Ishikawa (cell line): ENCODE results near the gene RPL10L.
A peak's percentile ranks its signal among the peaks of the same experiment; 100 is the strongest.

Source experiments
- CEBPB ChIP-seq: IDR thresholded peaks from 2 replicates; pipeline ENCODE4 v1.6.1; 2012
- CREB1 ChIP-seq: IDR thresholded peaks from 2 replicates; pipeline ENCODE4 v1.6.1; 2012; ENCODE audit warnings: low read depth
- EGR1 ChIP-seq: IDR thresholded peaks from 2 replicates; pipeline ENCODE4 v1.6.1; 2012
- EP300 ChIP-seq: IDR thresholded peaks from 2 replicates; pipeline ENCODE4 v1.6.1; 2012; ENCODE audit warnings: borderline replicate concordance
- MAX ChIP-seq: IDR thresholded peaks from 2 replicates; pipeline ENCODE4 v1.6.1; 2012
- RAD21 ChIP-seq: IDR thresholded peaks from 2 replicates; pipeline ENCODE4 v1.6.1; 2012; ENCODE audit warnings: low read depth
- TAF1 ChIP-seq: IDR thresholded peaks from 2 replicates; pipeline ENCODE4 v1.6.1; 2012; ENCODE audit warnings: low read depth, mild to moderate bottlenecking
- TCF12 ChIP-seq: IDR thresholded peaks from 2 replicates; pipeline ENCODE4 v1.6.1; 2012; ENCODE audit warnings: low read depth
- TEAD4 ChIP-seq: IDR thresholded peaks from 2 replicates; pipeline ENCODE4 v1.6.1; 2012
- YY1 ChIP-seq: IDR thresholded peaks from 2 replicates; pipeline ENCODE4 v1.6.1; 2012; ENCODE audit warnings: low read depth
- ZBTB7A ChIP-seq: IDR thresholded peaks from 2 replicates; pipeline ENCODE4 v1.6.1; 2012; ENCODE audit warnings: low read depth
- TF ChIP-seq, protein P1 (sequence below): IDR thresholded peaks from 2 replicates; pipeline ENCODE4 v1.6.1; 2012
- TF ChIP-seq, protein P2 (sequence below): IDR thresholded peaks from 2 replicates; pipeline ENCODE4 v1.6.1; 2012; ENCODE audit warnings: low read depth, mild to moderate bottlenecking

DNA sequence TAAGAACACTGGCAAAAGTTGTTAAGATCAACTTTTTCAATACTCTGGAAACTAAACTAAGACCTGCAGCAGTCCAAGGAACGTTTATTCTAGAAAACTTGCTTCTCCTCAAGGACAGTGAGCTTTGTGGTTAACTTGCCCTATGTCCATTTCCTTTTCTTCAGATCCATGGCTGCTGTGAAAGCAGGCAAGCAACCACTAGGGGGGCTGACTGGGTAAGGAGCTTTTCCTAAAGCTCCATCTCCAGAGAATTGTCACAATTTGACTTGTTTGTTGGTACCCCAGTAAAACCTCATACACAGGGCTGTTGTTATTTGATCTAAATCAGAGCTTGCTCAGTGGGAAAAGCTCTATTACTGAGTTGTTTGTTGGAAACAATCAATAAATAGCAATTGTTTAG is 10.1 kb upstream of the RPL10L start:
- no peak for TF ChIP-seq EP300
- TF ChIP-seq MAX = no peak
- no peak for TF ChIP-seq CEBPB
- peak; percentile 7; the same call in 1 of the 2 replicates for TF ChIP-seq RAD21
- no peak for TF ChIP-seq TEAD4
- no peak for TF ChIP-seq CREB1
- no peak for TF ChIP-seq ZBTB7A
- TF ChIP-seq, protein P1, sequence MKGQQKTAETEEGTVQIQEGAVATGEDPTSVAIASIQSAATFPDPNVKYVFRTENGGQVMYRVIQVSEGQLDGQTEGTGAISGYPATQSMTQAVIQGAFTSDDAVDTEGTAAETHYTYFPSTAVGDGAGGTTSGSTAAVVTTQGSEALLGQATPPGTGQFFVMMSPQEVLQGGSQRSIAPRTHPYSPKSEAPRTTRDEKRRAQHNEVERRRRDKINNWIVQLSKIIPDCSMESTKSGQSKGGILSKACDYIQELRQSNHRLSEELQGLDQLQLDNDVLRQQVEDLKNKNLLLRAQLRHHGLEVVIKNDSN = no peak
- no peak for TF ChIP-seq YY1
- no peak for TF ChIP-seq TAF1
- no peak for TF ChIP-seq EGR1
- TF ChIP-seq, protein P2, sequence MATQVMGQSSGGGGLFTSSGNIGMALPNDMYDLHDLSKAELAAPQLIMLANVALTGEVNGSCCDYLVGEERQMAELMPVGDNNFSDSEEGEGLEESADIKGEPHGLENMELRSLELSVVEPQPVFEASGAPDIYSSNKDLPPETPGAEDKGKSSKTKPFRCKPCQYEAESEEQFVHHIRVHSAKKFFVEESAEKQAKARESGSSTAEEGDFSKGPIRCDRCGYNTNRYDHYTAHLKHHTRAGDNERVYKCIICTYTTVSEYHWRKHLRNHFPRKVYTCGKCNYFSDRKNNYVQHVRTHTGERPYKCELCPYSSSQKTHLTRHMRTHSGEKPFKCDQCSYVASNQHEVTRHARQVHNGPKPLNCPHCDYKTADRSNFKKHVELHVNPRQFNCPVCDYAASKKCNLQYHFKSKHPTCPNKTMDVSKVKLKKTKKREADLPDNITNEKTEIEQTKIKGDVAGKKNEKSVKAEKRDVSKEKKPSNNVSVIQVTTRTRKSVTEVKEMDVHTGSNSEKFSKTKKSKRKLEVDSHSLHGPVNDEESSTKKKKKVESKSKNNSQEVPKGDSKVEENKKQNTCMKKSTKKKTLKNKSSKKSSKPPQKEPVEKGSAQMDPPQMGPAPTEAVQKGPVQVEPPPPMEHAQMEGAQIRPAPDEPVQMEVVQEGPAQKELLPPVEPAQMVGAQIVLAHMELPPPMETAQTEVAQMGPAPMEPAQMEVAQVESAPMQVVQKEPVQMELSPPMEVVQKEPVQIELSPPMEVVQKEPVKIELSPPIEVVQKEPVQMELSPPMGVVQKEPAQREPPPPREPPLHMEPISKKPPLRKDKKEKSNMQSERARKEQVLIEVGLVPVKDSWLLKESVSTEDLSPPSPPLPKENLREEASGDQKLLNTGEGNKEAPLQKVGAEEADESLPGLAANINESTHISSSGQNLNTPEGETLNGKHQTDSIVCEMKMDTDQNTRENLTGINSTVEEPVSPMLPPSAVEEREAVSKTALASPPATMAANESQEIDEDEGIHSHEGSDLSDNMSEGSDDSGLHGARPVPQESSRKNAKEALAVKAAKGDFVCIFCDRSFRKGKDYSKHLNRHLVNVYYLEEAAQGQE = no peak
- no peak for TF ChIP-seq TCF12
